Measurements from ENCODE around the gene GAL. TPM values are rescaled to one million over a fixed set of nuclear protein-coding genes. Genes with fewer than 3 reads are reported as not detected.

The GAL gene
- total and polyA plus RNA-seq, 2 of the 13 experiments (the other 11 are each of a cell fraction or from before 2014, with no cell fraction given), result not detected

DNA sequence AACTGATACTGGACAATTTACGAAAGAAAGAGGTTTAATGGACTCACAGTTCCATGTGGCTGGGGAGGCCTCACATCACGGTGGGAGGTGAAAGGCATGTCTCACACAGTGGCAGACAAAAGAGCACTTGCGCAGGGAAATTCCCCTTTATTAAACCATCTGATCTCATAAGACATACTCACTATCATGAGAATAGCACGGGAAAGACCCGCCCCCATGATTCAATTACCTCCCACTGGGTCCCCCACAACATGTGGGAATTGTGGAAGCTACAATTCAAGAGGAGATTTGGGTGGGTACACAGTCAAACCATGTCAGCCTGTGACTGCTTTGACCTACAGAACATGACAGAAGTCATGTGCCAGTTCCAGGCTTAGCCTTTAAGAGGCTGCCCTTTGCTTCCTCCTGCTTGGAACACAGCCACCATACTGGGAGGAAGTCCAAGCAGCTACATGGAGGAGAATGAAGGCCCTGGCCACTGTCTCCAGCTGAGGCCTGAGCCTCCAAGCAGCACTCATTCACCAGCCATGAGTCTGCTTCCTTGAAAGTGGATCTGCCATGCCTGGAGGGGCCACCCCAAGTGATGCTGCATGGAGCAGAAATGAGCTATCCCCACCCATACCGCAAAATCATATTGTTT is 10.9 kb upstream of the GAL start (continued):
- TF ChIP-seq, protein P1, sequence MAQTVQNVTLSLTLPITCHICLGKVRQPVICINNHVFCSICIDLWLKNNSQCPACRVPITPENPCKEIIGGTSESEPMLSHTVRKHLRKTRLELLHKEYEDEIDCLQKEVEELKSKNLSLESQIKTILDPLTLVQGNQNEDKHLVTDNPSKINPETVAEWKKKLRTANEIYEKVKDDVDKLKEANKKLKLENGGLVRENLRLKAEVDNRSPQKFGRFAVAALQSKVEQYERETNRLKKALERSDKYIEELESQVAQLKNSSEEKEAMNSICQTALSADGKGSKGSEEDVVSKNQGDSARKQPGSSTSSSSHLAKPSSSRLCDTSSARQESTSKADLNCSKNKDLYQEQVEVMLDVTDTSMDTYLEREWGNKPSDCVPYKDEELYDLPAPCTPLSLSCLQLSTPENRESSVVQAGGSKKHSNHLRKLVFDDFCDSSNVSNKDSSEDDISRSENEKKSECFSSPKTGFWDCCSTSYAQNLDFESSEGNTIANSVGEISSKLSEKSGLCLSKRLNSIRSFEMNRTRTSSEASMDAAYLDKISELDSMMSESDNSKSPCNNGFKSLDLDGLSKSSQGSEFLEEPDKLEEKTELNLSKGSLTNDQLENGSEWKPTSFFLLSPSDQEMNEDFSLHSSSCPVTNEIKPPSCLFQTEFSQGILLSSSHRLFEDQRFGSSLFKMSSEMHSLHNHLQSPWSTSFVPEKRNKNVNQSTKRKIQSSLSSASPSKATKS (CRISPR knock-in tag; IDR thresholded peaks at IDR 0.05), result no peak
- TF ChIP-seq MAFG (CRISPR knock-in tag; IDR thresholded peaks at IDR 0.05) (no peak), ARHGAP35 (CRISPR knock-in tag; IDR thresholded peaks at IDR 0.05; ENCODE audit: borderline replicate concordance) (no peak), HOXD1 (CRISPR knock-in tag; IDR thresholded peaks at IDR 0.05) (no peak), ZNF549 (CRISPR knock-in tag; IDR thresholded peaks at IDR 0.05) (no peak), ZNF496 (CRISPR knock-in tag; IDR thresholded peaks at IDR 0.05; ENCODE audit: insufficient replicate concordance) (no peak), ETV6 (CRISPR knock-in tag; conservative IDR thresholded peaks at IDR 0.05) (no peak), ZFYVE20 (CRISPR knock-in tag; IDR thresholded peaks at IDR 0.05; ENCODE audit: borderline replicate concordance, low read depth) (no peak), U2AF1 (optimal IDR thresholded peaks at IDR 0.05; ENCODE audit: low read depth, low read length) (no peak), RELA (CRISPR knock-in tag; IDR thresholded peaks at IDR 0.05) (no peak)
- TF ChIP-seq, protein P2, sequence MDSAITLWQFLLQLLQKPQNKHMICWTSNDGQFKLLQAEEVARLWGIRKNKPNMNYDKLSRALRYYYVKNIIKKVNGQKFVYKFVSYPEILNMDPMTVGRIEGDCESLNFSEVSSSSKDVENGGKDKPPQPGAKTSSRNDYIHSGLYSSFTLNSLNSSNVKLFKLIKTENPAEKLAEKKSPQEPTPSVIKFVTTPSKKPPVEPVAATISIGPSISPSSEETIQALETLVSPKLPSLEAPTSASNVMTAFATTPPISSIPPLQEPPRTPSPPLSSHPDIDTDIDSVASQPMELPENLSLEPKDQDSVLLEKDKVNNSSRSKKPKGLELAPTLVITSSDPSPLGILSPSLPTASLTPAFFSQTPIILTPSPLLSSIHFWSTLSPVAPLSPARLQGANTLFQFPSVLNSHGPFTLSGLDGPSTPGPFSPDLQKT (CRISPR knock-in tag; IDR thresholded peaks at IDR 0.05; ENCODE audit: borderline replicate concordance), result no peak
- TF ChIP-seq, protein P3, sequence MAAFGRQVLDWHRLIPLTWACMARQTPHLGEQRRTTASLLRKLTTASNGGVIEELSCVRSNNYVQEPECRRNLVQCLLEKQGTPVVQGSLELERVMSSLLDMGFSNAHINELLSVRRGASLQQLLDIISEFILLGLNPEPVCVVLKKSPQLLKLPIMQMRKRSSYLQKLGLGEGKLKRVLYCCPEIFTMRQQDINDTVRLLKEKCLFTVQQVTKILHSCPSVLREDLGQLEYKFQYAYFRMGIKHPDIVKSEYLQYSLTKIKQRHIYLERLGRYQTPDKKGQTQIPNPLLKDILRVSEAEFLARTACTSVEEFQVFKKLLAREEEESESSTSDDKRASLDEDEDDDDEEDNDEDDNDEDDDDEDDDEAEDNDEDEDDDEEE (CRISPR knock-in tag; IDR thresholded peaks at IDR 0.05), result no peak
